NCI-H69 (cell line): Measurements from ENCODE around the gene GRAMD4.

Experiments used
- DNase-seq: peaks from one replicate; lab custom pipeline; 2025; lab: John Stamatoyannopoulos, UW

Gene GRAMD4

GRCh38 chr22:46598224-46598623, 22.0 kb upstream of the GRAMD4 start:
- no peak for DNase-seq

GRCh38 chr22:46598737-46599424, 21.3 kb upstream of the GRAMD4 start:
- DNase-seq = no peak

GRCh38 chr22:46600273-46600796, 19.9 kb upstream of the GRAMD4 start:
- no peak for DNase-seq

- no peak for DNase-seq
Observed at GRCh38 chr22:46602025-46602424, 18.2 kb upstream of the GRAMD4 start.

GRCh38 chr22:46604306-46604690, 15.9 kb upstream of the GRAMD4 start:
- DNase-seq = no peak

GRCh38 chr22:46605117-46605516, 15.1 kb upstream of the GRAMD4 start:
- no peak for DNase-seq

- DNase-seq = no peak
Observed at GRCh38 chr22:46606886-46607285, 13.3 kb upstream of the GRAMD4 start.

GRCh38 chr22:46607483-46608114, 12.6 kb upstream of the GRAMD4 start:
- no peak for DNase-seq

GRCh38 chr22:46609175-46609690, 11.0 kb upstream of the GRAMD4 start:
- no peak for DNase-seq

GRCh38 chr22:46609724-46610201, 10.4 kb upstream of the GRAMD4 start:
- no peak for DNase-seq

GRCh38 chr22:46610356-46610755, 9.8 kb upstream of the GRAMD4 start:
- DNase-seq = no peak

- DNase-seq = no peak
Observed at GRCh38 chr22:46611189-46611588, 9.0 kb upstream of the GRAMD4 start.

GRCh38 chr22:46612341-46612903, 7.8 kb upstream of the GRAMD4 start:
- DNase-seq = no peak

- no peak for DNase-seq
Observed at GRCh38 chr22:46612904-46613605, 7.1 kb upstream of the GRAMD4 start.

GRCh38 chr22:46613606-46614021, 6.6 kb upstream of the GRAMD4 start:
- DNase-seq = no peak

- DNase-seq = no peak
Observed at GRCh38 chr22:46614025-46614931, 5.9 kb upstream of the GRAMD4 start.

- DNase-seq = no peak
Observed at GRCh38 chr22:46617207-46617985, 2.8 kb upstream of the GRAMD4 start.

GRCh38 chr22:46617986-46618647, 2.1 kb upstream of the GRAMD4 start:
- no peak for DNase-seq

GRCh38 chr22:46618667-46619066, 1.5 kb upstream of the GRAMD4 start:
- DNase-seq = no peak
